A549 (cell line): Measurements from ENCODE around the gene KCNH8.

Experiments used
- CEBPB ChIP-seq, 2 experiments: fragments of >200 bp in 1 of 2; sonication (Bioruptor Twin) in 1 of 2; formaldehyde crosslinking in 1 of 2; IDR thresholded peaks; 2 replicates each; pipeline ENCODE4 v1.6.1; 2012 to 2016
- CTCF ChIP-seq: fragments of >200 bp; sonication (Bioruptor Twin); formaldehyde crosslinking; IDR thresholded peaks from 3 replicates; pipeline ENCODE4 v1.5.1; 2016
- HES2 ChIP-seq: fragments of >200 bp; sonication (Bioruptor Twin); formaldehyde crosslinking; IDR thresholded peaks from 2 replicates; pipeline ENCODE4 v1.6.1; 2016
- MAFK ChIP-seq: fragments of 450-650 bp; IDR thresholded peaks from 2 replicates; pipeline ENCODE4 v1.6.1; 2014; ENCODE audit not compliant: partially characterized antibody
- POLR2A ChIP-seq: IDR thresholded peaks from 2 replicates; pipeline ENCODE4 v1.6.1; 2012; ENCODE audit warnings: mild to moderate bottlenecking, low read length
- SREBF2 ChIP-seq: fragments of 450-650 bp; IDR thresholded peaks from 2 replicates; pipeline ENCODE4 v1.6.1; 2014; ENCODE audit warnings: mild to moderate bottlenecking, moderate library complexity

GRCh38 chr3:19363071-19363470 is 214.8 kb downstream of the KCNH8 start:
- TF ChIP-seq POLR2A (no peak), CTCF (no peak), SREBF2 (no peak), HES2 (no peak), MAFK (no peak), CEBPB (IDR thresholded peaks at IDR 0.05) (no peak)
